Fibroblast of skin of back (primary cell): ENCODE measurements around the gene HMMR.
A peak's percentile ranks its signal among the peaks of the same experiment; 100 is the strongest.
"Not testable (repeated sequence)": the region's sequence is repeated elsewhere in the genome, so short reads cannot be mapped to it uniquely, and the experiment has no call there.

Source experiments
- DNase-seq: peaks from one replicate; pipeline ENCODE4 v3.0.0-alpha.2; 2013

Gene HMMR

DNA sequence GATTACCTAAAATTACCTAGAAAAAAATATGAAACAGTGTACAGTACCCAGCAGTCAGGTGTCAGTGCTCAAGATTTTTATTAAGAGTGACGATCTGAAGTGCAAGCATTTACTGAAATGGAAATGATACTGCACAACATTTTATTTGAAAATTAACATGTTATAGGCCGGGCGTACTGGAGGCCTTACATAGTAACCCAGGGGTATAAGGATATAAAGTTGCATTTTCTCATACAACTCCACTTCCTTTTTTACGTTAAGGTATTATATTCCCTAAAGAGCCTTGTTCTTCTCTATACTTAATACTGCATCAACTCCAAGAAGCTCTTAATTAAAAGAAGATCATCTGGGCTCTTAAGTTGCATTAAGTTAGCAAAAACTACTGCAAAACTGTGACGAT lies 48.3 kb downstream of the HMMR start:
- DNase-seq: no peak

DNA sequence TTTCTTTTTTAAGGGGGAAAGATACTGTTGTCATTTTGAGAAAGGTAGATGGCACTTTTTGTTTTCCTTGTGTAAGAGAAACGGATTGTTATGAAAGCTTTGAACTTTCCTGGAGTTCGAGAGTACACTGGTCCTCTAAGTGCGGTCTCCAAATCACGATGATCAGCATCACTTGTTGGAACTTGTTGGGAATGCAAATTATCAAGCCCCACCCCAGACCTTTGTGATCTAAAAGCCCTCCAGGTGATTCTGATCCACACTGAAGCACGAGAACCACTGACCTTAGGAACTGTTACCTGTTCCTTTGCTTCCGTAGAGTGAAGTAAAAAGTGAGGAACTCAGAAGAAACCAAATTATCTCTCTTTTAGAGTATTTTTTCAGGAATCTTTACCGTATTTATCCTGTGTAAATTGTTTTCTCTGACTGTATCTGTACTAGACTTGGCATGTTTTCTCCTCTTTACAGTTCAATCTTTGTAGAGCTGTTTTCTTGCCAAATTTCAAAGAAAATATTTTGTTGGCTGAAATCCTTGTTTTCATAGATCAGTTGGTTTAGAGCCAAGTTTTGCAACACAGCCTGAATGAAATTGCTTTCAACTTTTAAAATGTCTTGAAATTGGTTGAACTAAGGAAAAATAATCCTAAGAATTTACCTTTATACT lies 49.0 kb downstream of the HMMR start:
- DNase-seq: peak; percentile 39

DNA sequence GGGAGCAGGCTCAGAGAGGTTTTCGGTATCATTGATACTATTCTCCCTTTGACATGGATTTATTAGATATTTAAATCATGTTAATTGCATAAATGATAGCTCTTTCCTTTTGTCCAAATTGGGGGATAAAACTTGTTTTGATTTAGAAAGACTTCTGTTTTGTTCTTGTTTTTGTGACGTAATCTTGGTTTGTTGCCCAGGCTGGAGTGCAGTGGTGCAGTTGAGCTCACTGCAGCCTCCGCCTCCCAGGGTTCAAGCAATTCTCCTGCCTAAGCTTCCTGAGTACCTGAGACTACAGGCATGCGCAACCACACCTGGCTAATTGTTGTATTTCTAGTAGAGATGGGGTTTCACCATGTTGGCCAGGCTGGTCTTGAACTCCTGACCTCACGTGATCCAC lies 52.1 kb downstream of the HMMR start:
- DNase-seq: no peak

DNA sequence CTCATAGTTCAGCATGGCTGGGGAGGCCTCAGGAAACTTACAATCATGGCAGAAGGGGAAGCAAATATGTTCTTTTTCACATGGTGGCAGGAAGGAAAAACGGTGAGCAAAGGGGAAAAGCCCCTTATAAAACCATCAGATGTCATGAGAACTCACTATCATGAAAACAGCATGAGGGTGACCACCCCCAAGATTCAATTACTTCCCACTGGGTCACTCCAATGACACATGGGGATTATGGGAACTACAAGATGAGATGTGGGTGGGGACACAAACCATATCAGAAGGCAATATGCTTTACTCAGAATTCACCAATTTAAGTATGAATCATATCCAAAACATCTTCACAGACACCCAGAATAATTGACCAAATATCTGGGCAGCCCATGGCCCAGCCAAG lies 64.7 kb downstream of the HMMR start:
- DNase-seq: no peak

DNA sequence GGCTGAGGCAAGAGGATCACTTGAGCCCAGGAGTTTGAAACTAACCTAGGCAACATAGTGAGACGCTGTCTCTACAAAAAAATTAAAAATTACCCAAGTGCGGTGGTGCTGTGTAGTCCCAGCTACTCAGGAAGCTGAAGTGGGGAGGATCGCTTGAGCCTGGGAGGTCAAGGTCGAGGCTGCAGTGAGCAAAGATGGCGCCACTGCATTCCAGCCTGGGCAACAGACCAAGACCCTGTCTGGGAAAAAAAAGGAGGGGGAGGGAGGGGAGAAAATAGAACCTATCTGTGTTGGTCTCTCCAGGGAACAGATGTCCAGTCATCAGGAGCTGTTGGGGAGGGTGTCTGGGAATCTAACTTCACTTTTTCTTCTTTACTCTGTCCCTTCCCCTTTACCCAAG lies 69.3 kb downstream of the HMMR start:
- DNase-seq: no peak

DNA sequence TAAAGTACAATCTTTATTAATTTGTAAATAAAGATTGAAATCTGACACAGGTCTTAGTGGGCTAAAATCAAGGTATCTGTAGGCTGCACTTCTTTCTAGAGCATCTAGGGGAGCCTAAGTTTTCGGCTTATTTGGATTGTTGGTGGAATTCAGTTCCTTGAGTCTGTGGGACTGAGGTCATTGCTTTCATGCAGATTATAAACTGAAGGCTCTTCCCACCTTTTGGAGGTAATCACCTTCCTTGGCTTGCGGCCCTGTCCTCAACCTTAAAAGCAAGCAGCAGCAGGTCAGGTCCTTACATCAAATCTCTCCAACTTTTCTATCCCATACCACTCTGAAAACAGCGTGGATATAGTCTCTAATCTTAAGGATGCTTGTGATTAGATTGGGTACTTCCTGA lies 70.8 kb downstream of the HMMR start:
- DNase-seq: no peak

DNA sequence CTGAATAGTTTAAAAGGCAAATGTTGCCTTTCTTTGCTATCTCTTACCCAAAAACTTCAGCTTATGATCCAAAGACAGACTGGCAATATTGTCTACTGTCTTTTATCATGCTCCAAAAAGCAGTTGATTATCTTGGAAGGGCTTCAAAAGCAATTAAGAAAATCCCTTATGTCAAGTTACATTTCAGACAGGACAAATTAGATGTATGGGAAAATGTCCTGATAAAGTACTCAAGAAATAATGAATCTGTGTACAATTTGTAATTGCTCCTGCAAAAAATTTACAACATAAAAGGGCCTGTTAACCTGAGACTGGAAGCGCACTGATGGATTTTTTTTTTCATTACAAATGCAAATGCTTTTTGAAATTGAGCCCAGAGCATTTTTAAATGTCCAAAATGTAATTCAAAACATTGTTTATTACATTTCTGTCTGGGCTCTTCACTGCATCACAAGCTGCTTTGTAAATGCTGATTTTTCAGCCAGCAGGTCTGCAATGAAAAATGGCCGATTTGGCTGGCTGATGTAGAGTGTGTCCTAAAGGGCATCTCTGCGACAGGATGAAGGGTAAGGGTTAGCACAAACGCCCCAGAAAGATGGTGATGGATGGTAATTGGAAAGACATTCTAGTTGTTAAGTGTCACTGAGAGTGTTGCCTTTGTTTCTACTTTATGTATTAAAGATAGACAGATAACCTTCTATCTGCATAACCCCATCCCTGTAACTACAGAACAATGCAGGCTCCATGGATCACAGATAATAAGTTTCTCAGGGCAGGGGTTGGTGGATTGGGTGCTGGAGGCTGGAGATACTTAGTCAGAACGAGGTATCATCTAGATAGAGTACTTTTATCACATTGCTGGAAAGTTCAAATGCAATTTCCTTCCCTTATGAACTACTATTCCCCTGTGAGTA lies 72.0 kb downstream of the HMMR start:
- no peak for DNase-seq

DNA sequence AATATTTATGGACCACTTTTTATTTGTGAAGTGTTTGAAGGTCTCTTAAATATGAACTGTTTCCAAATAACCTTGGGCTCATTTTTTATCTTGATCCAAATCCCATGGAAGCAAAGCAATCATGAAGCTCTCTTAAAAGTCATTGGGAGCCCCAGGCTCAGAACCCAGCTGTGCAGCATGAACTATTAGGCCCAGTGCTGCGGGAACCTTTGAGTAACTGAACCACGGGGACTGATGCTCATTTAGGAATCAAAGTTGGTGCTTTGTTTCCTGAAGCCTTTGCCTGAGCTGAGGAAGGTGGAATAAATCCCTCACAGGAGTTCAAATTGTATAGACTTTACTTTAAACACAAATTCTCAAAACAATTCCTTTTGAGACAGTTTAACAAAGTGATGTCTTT lies 72.8 kb downstream of the HMMR start:
- DNase-seq: no peak

DNA sequence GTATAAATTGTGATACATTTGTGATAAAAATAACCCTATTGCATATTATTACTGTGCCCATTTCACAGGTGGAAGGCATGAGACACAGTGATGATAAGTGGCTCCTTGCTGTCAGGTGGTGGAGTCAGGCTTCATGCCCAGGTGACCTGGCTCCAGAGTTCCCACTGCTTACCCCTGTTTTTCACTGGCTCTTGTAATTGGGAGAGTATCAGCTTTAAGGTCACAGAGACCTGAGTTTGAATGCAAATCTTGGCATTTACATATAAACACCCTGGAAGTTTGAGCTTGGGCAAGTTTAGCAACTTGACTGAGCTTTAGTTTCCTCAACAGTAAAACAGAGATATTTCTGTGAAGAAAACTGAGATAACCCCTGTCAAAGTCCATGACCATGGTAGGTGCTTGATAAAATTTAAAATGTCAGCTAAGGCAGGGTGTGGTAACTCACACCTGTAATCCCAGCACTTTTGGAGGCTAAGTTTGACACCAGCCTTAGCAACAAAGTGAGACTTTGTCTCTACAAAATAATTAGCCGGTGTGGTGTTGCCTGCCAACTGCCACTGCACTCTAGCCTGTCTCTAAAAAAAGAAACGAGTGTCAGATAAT lies 74.2 kb downstream of the HMMR start:
- no peak for DNase-seq

DNA sequence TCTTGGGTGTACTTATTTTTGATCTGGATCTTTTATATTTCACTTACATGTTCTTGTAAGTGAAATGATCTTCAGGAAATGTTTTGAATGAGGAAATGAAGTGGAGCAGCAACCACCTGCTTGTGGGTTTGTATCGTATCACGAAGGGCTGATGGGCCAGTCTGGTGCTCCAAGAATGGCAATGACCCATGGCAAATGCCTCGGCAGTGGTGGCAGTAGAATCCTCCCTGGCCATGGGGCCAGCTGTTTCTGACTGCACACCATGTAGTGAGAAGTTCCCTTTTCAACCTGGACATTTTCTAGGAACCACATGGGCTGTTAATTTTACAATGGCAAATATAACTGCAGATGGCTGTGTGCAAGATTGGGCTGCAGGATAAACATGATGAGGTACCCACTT lies 74.9 kb downstream of the HMMR start:
- DNase-seq: no peak

DNA sequence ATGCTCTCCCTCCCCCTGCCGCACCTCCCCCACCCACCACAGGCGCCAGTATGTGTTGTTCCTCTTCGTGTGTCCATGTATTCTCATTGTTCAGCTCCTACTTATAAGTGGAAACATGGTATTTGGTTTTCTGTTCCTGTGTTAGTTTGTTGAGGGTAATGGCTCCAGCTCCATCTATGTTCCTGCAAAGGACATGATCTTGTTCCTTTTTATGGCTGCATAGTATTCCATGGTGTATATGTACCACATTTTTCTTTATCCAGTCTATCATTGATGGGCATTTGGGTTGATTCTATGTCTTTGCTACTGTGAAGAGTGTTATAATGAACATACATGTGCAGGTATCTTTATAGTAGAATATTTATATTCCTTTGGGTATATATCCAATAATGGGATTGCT lies 76.0 kb downstream of the HMMR start:
- DNase-seq: not testable (repeated sequence)

DNA sequence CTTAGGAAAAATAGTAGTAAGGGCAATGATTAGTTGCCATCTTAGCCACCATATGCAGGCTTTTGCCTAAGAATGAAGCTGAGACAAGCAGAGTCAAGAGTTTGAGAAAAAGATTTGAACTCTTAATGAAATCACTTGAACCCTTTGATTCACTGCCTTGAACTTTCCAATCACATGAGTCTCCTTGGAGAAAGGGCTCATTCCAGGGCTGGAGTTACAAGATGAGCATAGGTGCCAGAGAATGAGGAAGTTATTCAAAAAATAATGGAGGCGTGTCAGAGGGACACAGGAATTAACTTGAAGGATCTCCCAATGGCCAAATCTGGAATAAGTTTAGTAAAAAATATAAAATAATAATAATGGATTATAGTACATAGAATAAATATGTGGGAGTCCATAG lies 80.3 kb downstream of the HMMR start:
- DNase-seq: no peak
